Lower leg skin (tissue), 4 donors: Measurements from ENCODE around the gene FPGS. TPM values are rescaled to one million over a fixed set of nuclear protein-coding genes. Genes with fewer than 3 reads are reported as not detected.
A peak's percentile ranks its signal among the peaks of the same experiment; 100 is the strongest.

Experiments used
- DNase-seq, 2 donors: peaks; one replicate each; pipeline ENCODE4 v3.0.0-alpha.2; 2019; ENCODE audit warnings: low spot score in 2 of 2
- H3K4me3 ChIP-seq: fragments of 200-600 bp; sonication (generic); 2 replicates; pipeline ENCODE4 v1.5.1; 2017; ENCODE audit warnings: mild to moderate bottlenecking, low read depth; ENCODE audit not compliant: poor library complexity, severe bottlenecking
- CTCF ChIP-seq, 3 donors: fragments of 450-650 bp; IDR thresholded peaks; one replicate each; pipeline ENCODE4 v1.5.1; 2016; ENCODE audit warnings: antibody characterized with exemption in 3 of 3, mild to moderate bottlenecking in 3 of 3, moderate library complexity in 2 of 3
- POLR2A ChIP-seq, 2 donors: fragments of 450-650 bp; IDR thresholded peaks; one replicate each; pipeline ENCODE4 v1.6.1; 2016 to 2017; ENCODE audit warnings: antibody characterized with exemption in 2 of 2, mild to moderate bottlenecking in 1 of 2, moderate library complexity in 1 of 2
- WGBS, 2 donors: methylation state at CpG; one replicate each; pipeline ENCODE4 v1.1.5; 2018; 5-methylcytosine and 5-hydroxymethylcytosine counted together
- intact Hi-C: fragments of 100-400 bp; cut with DNase I; formaldehyde crosslinking; loops from one replicate; pipeline ENCODE4 v1.15.0; 2023; ENCODE audit warnings: low total_unique reads
- total RNA-seq, 4 donors: library from RNA; depleted of rRNA; stranded (reverse); fragments of >200 nt; gene quantifications; one replicate each; pipeline ENCODE4 v1.1.0, GENCODE V29; 2016

FPGS gene
- total RNA-seq, 4 donors from 2014 or later, result 21.3 to 46.5 (median 37.4) TPM

GRCh38 chr9:127796225-127796813, 6.4 kb upstream of the FPGS start:
- DNase-seq, result no peak
- H3K4me3 ChIP-seq, result no peak overlapping the region
- TF ChIP-seq POLR2A (IDR thresholded peaks at IDR 0.05) (no peak), CTCF (IDR thresholded peaks at IDR 0.05) (no peak)
- 49 to 53% methylated on average over 8 of the region's 8 CpGs for WGBS, 2 donors
- intact Hi-C loops, result no loop called here

GRCh38 chr9:127796852-127797370, 5.8 kb upstream of the FPGS start:
- intact Hi-C loops, result no loop called here
- TF ChIP-seq CTCF (IDR thresholded peaks at IDR 0.05) (no peak), POLR2A (IDR thresholded peaks at IDR 0.05) (no peak)
- WGBS, 2 donors, result 55 to 60% methylated on average over 11 of the region's 11 CpGs
- H3K4me3 ChIP-seq, result no peak overlapping the region
- no peak for DNase-seq

GRCh38 chr9:127801955-127802575, 617 bp upstream of the FPGS start:
- no peak for TF ChIP-seq POLR2A (IDR thresholded peaks at IDR 0.05)
- no peak for TF ChIP-seq CTCF (IDR thresholded peaks at IDR 0.05)
- intact Hi-C loops, result no loop called here
- WGBS, 2 donors, result 21 to 26% methylated on average over 8 to 9 of the region's 10 CpGs
- H3K4me3 ChIP-seq, result no peak overlapping the region
- no peak for DNase-seq

- intact Hi-C loops, result no loop called here
- DNase-seq, result no peak
- WGBS, 2 donors, result 37% methylated on average over 18 of the region's 18 CpGs
- H3K4me3 ChIP-seq, result peak overlapping the region; percentile 24
- TF ChIP-seq POLR2A (IDR thresholded peaks at IDR 0.05) (no peak), CTCF (IDR thresholded peaks at IDR 0.05) (no peak)
Measured at GRCh38 chr9:127803507-127804352, 1.0 kb downstream of the FPGS start.

- no peak for TF ChIP-seq CTCF (IDR thresholded peaks at IDR 0.05)
- TF ChIP-seq POLR2A (IDR thresholded peaks at IDR 0.05), result no peak
- no peak for DNase-seq
- no peak overlapping the region for H3K4me3 ChIP-seq
- WGBS, 2 donors, result 84 to 88% methylated on average over 8 of the region's 8 CpGs
- intact Hi-C loops, result no loop called here
Measured at GRCh38 chr9:127805620-127806019, 2.9 kb downstream of the FPGS start.
